Calu3 (cell line): ENCODE results near the gene PGM1. TPM values are rescaled to one million over a fixed set of nuclear protein-coding genes. Genes with fewer than 3 reads are reported as not detected.

ENCODE experiments used
- BruUV-seq: library from RNA; stranded (reverse); fragments of 400-500 nt; replicated peaks from 2 replicates; lab custom pipeline; 2021; lab: Mats Ljungman, UMichigan
- CTCF ChIA-PET: fragments of 300-600 bp; sonication (Branson Sonifier 250); formaldehyde crosslinking; loops from one replicate; lab custom pipeline; 2022; ENCODE audit warnings: antibody characterized with exemption; lab: Charles Lee
- DNase-seq: peaks from one replicate; pipeline ENCODE4 v3.0.0; 2022
- H3K27ac Mint-ChIP-seq: one replicate; pipeline ENCODE4 v1.8.0; 2022; ENCODE audit warnings: mixed read lengths; ENCODE audit not compliant: unreplicated experiment
- H3K27me3 Mint-ChIP-seq: one replicate; pipeline ENCODE4 v1.8.0; 2022; ENCODE audit warnings: mixed read lengths; ENCODE audit not compliant: unreplicated experiment
- H3K36me3 Mint-ChIP-seq: one replicate; pipeline ENCODE4 v1.8.0; 2022; ENCODE audit warnings: mild to moderate bottlenecking, moderate library complexity, mixed read lengths; ENCODE audit not compliant: insufficient read depth, unreplicated experiment
- H3K4me1 Mint-ChIP-seq: one replicate; pipeline ENCODE4 v1.8.0; 2022; ENCODE audit warnings: mild to moderate bottlenecking, low read depth, mixed read lengths; ENCODE audit not compliant: unreplicated experiment
- H3K4me3 Mint-ChIP-seq: one replicate; pipeline ENCODE4 v1.8.0; 2022; ENCODE audit warnings: mild to moderate bottlenecking, low read depth, moderate library complexity, mixed read lengths; ENCODE audit not compliant: unreplicated experiment
- H3K9me3 Mint-ChIP-seq: one replicate; pipeline ENCODE4 v1.8.0; 2022; ENCODE audit warnings: low read depth, mixed read lengths; ENCODE audit not compliant: unreplicated experiment
- intact Hi-C: fragments of 100-400 bp; cut with micrococcal nuclease; formaldehyde crosslinking; loops from one replicate; pipeline ENCODE4 v1.10.0; 2022; ENCODE audit not compliant: unreplicated experiment
- total RNA-seq: library from RNA; stranded (reverse); gene quantifications from 2 replicates; pipeline ENCODE4 v1.2.3, GENCODE V29; 2022
- TF ChIP-seq, protein P1 (sequence below): fragments of 200-600 bp; IDR thresholded peaks from one replicate; pipeline ENCODE4 v1.8.0; 2022; ENCODE audit warnings: antibody characterized with exemption; ENCODE audit not compliant: unreplicated experiment

PGM1 gene
- total RNA-seq, 1 experiment from 2014 or later: 52.9 TPM

DNA sequence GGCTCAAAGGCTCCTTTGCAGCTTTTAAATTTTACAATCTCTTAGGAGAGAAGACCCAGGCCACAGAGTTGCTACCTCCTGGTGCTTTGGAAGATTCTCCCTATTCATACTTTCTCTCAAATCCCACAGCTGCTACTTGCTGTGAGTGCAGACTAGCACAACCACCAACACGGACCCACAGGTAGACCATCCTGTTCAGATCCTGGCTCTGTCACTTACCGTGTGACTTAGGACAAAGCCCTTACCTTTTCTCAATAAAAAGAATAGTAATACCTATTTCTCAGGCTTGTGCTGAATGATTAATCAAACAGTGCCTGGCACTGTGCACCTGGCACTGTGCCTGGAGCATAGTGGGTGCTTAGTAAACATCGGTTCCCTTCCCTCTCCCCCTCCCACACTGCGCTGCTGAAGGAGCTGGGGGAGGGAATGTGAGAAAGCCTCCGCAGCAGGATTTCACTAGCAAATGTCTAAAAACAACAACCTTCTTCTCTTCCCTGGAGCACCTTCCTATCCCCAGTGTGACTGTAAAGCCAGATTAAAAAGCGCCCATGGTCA lies 81.7 kb downstream of the PGM1 start:
- peak; percentile 29 for DNase-seq
- Mint-ChIP-seq H3K27ac (peak overlapping the region; percentile 62), H3K27me3 (no peaks in the 10 kb centered on the region), H3K4me3 (peak overlapping the region; percentile 2), H3K4me1 (peaks cover 47% of the 10 kb centered on the region), H3K9me3 (peaks cover 7% of the 10 kb centered on the region), H3K36me3 (peaks cover 6% of the 10 kb centered on the region)
- CTCF ChIA-PET: interaction anchor here (0.6 to 2.1 kb wide), 28 partner anchors 10 to 573 kb away, joined by 3 to 45 read pairs (median 4); partner anchors contain the start of gene ROR1
- TF ChIP-seq, protein P1, sequence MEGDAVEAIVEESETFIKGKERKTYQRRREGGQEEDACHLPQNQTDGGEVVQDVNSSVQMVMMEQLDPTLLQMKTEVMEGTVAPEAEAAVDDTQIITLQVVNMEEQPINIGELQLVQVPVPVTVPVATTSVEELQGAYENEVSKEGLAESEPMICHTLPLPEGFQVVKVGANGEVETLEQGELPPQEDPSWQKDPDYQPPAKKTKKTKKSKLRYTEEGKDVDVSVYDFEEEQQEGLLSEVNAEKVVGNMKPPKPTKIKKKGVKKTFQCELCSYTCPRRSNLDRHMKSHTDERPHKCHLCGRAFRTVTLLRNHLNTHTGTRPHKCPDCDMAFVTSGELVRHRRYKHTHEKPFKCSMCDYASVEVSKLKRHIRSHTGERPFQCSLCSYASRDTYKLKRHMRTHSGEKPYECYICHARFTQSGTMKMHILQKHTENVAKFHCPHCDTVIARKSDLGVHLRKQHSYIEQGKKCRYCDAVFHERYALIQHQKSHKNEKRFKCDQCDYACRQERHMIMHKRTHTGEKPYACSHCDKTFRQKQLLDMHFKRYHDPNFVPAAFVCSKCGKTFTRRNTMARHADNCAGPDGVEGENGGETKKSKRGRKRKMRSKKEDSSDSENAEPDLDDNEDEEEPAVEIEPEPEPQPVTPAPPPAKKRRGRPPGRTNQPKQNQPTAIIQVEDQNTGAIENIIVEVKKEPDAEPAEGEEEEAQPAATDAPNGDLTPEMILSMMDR: no peak
- intact Hi-C loops: loop anchor here (1.0 to 10.0 kb wide), 5 partner anchors 12 to 571 kb away; no protein-coding TSS in a partner anchor
- BruUV-seq: no TSS peak

DNA sequence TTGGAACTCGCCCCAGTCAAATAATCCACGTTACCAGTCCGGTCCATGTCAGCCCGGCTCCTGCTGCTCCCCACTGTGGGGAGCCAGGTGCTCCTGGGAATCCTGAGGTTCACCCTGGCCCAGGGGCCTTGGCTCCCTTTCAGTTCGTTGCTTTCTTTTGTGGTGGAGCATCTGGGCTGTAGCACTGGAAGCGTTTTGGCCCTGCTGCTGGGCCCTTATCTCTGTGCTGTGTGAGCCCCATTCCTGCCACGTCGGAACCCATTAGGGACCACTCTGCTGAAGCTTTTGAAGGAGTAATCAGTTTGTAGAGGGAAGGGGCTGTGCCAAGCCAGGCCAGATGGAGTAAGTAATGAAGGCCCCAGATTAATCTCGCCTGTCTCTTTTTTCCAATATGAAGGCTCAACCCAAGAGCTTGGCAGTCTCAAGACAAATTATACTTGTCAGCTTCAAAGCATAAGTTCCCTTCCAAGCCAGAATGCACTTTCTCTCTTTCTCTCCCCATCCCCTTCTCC lies 82.3 kb downstream of the PGM1 start:
- DNase-seq: no peak
- Mint-ChIP-seq H3K27ac (no peak overlapping the region), H3K4me1 (peaks cover 42% of the 10 kb centered on the region), H3K36me3 (peaks cover 6% of the 10 kb centered on the region), H3K9me3 (peaks cover 8% of the 10 kb centered on the region), H3K27me3 (no peaks in the 10 kb centered on the region), H3K4me3 (peak overlapping the region; percentile 2)
- TF ChIP-seq, protein P1: no peak
- no TSS peak for BruUV-seq
- intact Hi-C loops: loop anchor here (10.0 kb wide), 1 partner anchor 309 kb away; no protein-coding TSS in a partner anchor
- CTCF ChIA-PET: interaction anchor here (0.6 to 2.1 kb wide), 7 partner anchors 13 to 446 kb away, joined by 3 to 45 read pairs (median 4); no protein-coding TSS in a partner anchor

DNA sequence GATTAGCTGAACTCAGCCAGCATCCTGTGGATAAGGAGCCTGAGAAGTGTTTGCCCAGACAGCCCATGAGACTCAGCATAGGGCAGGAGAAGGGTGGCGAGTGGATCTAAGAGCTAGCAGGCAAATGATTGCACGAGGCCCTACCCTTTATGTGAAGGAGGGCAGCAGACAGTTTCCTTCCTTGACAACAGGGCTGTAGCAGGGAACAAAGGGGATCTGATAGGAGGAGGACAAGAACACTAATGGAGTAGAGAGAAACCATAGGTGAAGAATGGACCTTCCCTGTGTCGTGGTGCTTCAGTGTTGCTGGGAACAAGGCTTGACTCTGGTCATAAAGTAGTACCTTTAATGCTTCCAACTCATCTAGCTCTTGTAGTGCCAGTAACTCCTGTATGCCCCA lies 84.3 kb downstream of the PGM1 start:
- Mint-ChIP-seq H3K9me3 (peaks cover 11% of the 10 kb centered on the region), H3K27me3 (no peaks in the 10 kb centered on the region), H3K4me3 (no peak overlapping the region), H3K27ac (no peak overlapping the region), H3K36me3 (peaks cover 6% of the 10 kb centered on the region), H3K4me1 (peaks cover 41% of the 10 kb centered on the region)
- CTCF ChIA-PET: interaction anchor here (0.9 kb wide), 1 partner anchor 14 kb away, joined by 3 read pairs; no protein-coding TSS in a partner anchor
- TF ChIP-seq, protein P1: no peak
- intact Hi-C loops: loop anchor here (10.0 kb wide), 1 partner anchor 307 kb away; no protein-coding TSS in a partner anchor
- DNase-seq: no peak
- BruUV-seq: no TSS peak

DNA sequence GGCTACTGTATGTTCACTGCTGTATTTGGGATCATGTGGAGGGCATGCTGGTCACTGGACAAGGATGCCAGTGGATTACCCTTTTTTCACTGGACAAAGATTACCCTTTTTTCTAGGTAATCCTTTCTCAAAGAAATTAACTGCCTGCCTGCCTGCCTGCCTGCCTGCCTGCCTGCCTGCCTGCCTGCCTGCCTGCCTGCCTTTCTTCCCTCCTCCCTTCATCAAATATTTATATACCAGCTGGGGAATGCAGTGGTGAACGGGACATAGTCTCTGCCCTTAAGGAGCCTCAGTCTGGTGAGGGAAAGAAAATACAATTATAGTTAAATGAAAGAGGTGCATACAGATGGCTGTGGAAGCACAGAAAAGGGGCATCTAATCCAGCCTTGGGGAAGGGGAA lies 85.0 kb downstream of the PGM1 start:
- no peak overlapping the region for H3K4me3 Mint-ChIP-seq
- peaks cover 6% of the 10 kb centered on the region for H3K36me3 Mint-ChIP-seq
- TF ChIP-seq, protein P1: no peak
- DNase-seq: no peak
- H3K9me3 Mint-ChIP-seq: peaks cover 11% of the 10 kb centered on the region
- BruUV-seq: no TSS peak
- intact Hi-C loops: loop anchor here (10.0 kb wide), 1 partner anchor 307 kb away; no protein-coding TSS in a partner anchor
- no peak overlapping the region for H3K27ac Mint-ChIP-seq
- CTCF ChIA-PET: interaction anchor here (0.9 kb wide), 1 partner anchor 14 kb away, joined by 3 read pairs; no protein-coding TSS in a partner anchor
- H3K4me1 Mint-ChIP-seq: peaks cover 37% of the 10 kb centered on the region
- H3K27me3 Mint-ChIP-seq: no peaks in the 10 kb centered on the region
